Measurements from ENCODE around the gene D2HGDH.
"Not testable (repeated sequence)": the region's sequence is repeated elsewhere in the genome, so short reads cannot be mapped to it uniquely, and the experiment has no call there.

D2HGDH gene

GRCh38 chr2:241796610-241797138 lies 62.2 kb downstream of the D2HGDH start:
- no peak for DNase-seq

- DNase-seq, result no peak
These were observed 63.1 kb downstream of the D2HGDH start for GRCh38 chr2:241797441-241798080.

- DNase-seq, result no peak
These were observed 63.7 kb downstream of the D2HGDH start for GRCh38 chr2:241798081-241798630.

GRCh38 chr2:241798631-241799521 lies 64.4 kb downstream of the D2HGDH start:
- DNase-seq, result no peak

- DNase-seq, result no peak
These were observed 65.2 kb downstream of the D2HGDH start for GRCh38 chr2:241799522-241800197.

GRCh38 chr2:241800198-241800903 lies 65.9 kb downstream of the D2HGDH start:
- DNase-seq, result not testable (repeated sequence)

- DNase-seq, result no peak
These were observed 67.4 kb downstream of the D2HGDH start for GRCh38 chr2:241801611-241802420.

- no peak for DNase-seq
These were observed 68.2 kb downstream of the D2HGDH start for GRCh38 chr2:241802421-241803318.

GRCh38 chr2:241803387-241804325 lies 69.2 kb downstream of the D2HGDH start:
- peak; percentile 46 for DNase-seq

GRCh38 chr2:241804326-241805229 lies 70.1 kb downstream of the D2HGDH start:
- DNase-seq, result peak; percentile 3

GRCh38 chr2:241806217-241806616 lies 71.8 kb downstream of the D2HGDH start:
- not testable (repeated sequence) for DNase-seq

- no peak for DNase-seq
These were observed 73.8 kb downstream of the D2HGDH start for GRCh38 chr2:241808051-241808720.

- no peak for DNase-seq
These were observed 74.4 kb downstream of the D2HGDH start, which contains the start of gene NEU4 for GRCh38 chr2:241808721-241809382. TSS of gene NEU4 (plus strand) at chr2:241809193. CDS start at chr2:241814485, 5,292 bp downstream.

GRCh38 chr2:241809383-241810306 lies 75.2 kb downstream of the D2HGDH start:
- no peak for DNase-seq

All from NCI-H1105 treated with DMSO at 0.1 percent for 48 hours (cell line).